NB4 (cell line): ENCODE measurements around the gene BAZ1A.

Experiments
- CTCF ChIP-seq: IDR thresholded peaks from one replicate; pipeline ENCODE4 v1.5.1; 2012; ENCODE audit warnings: low read depth, low read length
- MAX ChIP-seq: IDR thresholded peaks from 2 replicates; pipeline ENCODE4 v1.6.1; 2011; ENCODE audit warnings: low read depth, low read length
- POLR2A ChIP-seq: IDR thresholded peaks from 2 replicates; pipeline ENCODE4 v1.6.1; 2011; ENCODE audit warnings: mild to moderate bottlenecking; ENCODE audit not compliant: insufficient read length; ENCODE audit errors: extremely low read depth

DNA sequence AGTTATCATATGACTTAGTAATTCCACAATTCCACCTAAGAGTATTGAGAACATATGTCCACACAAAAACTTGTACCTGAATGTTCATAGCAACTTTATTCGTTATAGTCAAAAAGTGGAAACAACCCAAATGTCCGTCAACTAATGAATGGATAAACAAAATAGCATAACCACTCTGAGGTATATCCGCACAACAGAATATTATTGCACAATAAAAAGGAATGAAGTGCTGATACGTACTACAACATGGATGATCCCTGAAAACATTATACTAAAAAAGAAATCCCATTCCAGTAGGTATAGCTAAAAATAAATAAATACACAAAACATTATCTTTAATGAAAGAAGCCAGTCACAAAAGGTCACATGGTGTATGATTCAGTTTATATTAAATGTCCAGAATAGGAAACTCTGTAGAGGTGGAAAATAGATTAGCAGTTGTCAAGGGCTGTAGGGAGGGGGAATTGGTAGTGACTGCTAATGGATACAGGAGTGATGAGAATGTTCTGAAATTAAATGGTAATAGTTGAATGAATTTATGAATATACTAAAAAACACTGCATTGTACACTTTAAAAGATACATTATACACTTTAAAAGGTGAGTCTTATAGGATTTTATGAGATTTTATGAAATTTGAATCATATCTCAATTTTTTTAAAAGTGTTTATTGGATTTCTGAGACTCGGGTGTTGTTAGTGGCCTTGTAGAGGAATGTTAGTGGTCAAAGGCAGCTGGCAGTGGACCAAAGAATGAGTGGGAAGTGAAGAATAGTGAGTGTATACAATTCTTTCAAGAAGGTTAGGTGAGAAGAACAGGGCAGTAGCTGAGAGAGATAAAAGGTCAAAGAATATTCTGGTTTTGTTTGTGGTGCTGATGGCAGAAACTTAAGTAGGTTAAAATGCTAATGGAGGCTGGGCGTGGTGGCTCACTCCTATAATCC lies 36.3 kb upstream of the BAZ1A start:
- TF ChIP-seq CTCF (no peak), MAX (no peak), POLR2A (no peak)
